HTERT RPE-1 (cell line): ENCODE results near the gene PTPRK.
"Not testable (repeated sequence)": the region's sequence is repeated elsewhere in the genome, so short reads cannot be mapped to it uniquely, and the experiment has no call there.

Experiments
- in situ Hi-C: fragments of 300-500 bp; cut with MboI; formaldehyde crosslinking; loops from 4 replicates; pipeline ENCODE4 v1.14.3; 2020; ENCODE audit warnings: low sequenced_read_pairs

Gene PTPRK

DNA sequence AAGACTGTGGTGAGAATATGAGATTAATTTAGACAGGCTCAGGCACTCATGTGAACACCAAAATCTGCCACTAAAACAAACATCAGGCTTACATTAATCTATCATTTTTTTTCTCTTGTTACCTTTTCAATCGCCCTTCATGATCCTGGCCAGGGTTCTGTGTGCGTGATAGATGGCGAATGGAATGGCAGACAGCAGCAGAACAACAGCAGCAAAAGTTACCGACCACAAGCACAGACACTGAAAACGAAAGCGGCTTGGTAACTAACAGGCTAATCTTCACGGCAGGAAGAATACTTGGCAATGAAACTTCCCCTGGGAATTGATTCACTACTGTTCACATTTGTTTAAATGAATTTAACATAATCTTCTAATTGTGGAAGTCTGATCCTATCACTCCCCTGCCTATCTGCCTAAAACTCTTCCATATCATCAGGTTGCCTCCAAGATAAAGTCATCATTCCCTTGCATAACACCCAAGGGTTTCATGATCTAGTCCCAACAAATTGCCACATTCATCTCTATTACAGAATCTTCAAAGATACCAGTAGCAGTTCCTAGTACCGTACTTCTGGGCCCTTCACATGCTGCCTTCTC, 28.7 kb downstream of the PTPRK start:
- in situ Hi-C loops: no loop called here

DNA sequence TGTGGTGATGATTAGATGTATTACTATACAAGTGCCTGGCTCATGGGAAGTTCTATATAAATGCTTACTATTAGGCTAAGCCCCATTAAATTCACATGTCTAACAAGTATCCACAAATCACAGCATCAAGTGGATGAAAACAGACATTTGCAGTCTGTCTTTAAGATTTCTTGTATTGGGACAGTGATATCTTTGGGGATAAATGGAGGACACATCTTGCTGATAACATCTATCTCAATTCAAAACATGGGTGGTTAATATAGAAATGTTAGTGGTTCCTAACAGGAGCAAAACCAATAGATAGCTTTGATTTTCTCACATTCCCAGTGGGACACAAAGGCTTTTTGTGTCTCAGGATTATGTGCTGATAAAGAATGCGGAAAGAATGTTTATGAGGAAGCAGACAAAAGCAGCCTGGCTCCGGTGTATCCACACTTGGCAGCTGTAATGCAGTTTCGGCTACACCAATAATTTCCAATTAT, 29.3 kb downstream of the PTPRK start:
- in situ Hi-C loops: no loop called here

DNA sequence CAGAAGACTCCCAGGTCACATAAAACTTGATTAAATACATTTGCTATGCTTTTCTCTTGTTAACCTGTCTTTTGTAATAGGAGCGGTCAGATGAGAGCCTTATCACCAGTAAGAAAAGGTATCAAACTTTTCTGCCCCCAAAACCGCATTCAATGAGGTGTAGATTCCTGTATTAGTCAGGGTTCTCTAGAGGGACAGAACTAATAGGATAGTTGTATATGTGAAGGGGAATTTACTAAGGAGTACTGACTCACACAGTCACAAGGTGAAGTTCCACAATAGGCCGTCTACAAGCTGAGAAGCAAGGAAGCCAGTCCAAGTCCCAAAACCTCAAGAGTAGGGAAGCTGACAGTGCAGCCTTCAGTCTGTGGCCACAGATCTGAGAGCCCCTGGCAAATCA, 32.7 kb downstream of the PTPRK start:
- in situ Hi-C loops: no loop called here

DNA sequence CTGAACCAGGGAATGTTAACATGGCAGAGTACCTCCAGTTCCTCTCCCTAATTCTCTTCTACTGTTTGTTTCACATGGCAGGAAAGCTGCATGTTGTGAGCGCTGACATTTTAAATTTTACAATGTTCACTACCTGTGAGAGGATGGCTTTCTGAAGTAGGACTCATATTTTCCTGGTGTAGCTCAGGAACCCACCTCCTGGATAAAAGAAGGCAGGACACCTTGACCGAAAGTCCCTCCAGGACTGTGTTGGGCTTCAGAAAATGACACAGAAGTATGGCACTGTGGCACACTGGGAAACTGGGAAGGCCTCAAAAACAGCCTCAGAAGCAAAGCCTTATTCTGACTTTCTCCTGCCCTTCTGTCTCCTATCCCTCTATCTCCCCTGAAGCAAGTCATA, 33.3 kb downstream of the PTPRK start:
- in situ Hi-C loops: no loop called here

DNA sequence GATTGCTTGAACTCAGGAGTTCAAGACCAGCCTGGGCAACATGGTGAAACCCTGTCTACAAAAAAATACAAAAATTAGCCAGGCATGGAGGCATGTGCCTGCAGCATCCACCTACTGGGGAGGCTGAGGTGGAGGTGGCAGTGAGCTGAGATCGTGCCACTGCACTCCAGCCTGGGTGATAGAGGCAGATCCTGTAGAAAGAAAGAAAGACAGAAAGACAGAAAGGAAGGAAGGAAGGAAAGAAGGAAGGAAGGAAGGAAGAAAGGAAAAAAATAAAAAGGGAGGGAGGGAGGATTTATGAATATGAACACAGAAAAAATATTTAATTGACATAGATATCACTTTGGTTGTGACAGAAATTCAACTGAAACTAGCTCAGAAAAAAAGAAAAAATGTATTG, 33.8 kb downstream of the PTPRK start:
- in situ Hi-C loops: not testable (repeated sequence)

DNA sequence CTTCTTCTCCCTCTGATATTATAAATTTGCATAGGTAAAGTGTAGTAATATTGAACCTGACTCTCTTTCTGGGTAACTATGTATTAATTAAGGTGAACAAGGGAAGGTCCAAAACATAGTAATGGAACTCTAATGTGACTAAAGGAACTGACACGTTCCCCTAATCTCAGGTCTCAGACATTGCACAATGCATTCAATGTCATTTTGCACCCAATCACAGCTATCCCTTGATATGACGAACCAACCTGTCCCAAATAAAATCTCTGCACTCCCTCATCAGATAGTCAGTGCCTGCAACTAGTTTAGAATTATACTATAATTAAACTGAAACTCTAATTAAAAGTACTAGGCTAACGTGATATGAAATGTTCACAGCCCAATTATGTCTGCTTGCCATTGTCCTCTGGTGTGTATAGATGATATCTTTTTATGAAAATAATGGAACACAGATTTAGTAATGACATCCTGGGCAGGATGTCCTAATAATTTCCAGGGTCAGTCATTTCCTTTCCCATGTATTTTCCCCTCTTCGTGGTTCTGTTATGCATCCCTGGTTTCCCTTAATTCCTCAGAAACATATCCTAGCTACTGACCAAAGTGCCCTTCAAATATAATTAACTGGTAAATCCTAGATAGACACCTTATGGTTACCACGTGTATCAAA, 36.8 kb downstream of the PTPRK start:
- in situ Hi-C loops: no loop called here

DNA sequence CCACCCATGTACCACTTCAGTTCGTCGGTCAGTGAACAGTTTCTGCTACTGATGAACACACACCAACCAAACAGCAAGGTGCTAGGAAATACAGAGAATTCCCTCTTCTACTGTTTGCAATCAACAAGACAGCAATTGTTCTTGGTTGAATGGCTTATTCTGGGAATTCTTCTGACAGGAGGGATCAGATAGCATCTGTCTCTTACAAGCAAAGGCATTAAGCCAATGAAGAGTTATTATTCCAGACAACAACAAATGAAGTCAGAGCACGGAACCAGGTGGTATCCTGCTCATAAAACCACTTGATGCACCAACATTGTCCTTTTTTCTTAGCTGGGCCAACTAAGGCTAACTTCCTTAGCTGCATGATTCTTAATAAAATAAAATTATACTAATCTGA, 37.8 kb downstream of the PTPRK start:
- in situ Hi-C loops: no loop called here

DNA sequence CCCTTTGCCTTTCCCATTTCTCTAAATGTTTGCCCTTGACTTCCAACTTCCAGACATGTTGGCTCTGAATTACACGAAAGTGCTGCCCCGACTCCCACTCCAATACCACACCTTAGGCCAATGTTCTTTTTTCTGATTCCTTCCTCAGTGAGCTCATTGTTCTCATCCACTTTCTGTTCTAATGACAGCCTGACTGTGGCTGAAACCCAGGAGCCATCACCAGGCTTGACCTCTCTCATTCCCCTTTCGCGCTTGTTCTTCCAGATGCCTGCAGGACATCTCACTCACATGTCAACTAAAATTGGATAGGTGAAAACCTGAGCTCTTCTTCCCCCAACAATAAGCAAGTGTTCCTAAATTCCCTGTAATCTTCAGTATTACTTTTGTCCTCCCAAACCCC, 40.4 kb downstream of the PTPRK start:
- in situ Hi-C loops: no loop called here

DNA sequence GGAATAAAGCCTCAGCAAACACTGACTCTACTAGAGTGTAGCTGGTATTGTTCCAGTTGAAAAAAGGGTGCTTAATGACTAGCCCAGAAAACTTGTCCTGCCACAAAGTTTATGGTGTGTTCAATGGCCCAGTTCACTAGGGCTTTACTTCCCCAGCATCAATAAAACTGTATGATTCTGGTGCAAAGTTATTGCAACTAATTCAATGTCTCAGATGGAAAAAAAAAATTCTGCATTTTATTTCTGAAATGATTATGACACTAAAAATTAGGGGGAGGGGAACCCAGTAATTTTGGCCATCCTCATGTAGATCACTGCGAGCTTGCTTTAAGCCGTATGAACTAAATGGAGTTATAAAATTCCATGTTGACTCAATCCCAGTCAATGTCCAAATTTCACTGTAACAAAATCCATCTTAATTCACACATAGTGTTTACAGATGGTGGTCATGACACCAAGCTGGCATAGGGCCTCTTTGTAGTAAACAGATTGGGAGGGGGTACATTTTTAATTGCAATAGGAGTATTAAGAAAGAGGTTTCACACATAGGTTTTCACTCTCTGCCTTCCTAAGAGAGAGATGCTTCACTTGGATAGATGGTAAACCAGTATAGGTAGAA, 41.2 kb downstream of the PTPRK start:
- in situ Hi-C loops: no loop called here

DNA sequence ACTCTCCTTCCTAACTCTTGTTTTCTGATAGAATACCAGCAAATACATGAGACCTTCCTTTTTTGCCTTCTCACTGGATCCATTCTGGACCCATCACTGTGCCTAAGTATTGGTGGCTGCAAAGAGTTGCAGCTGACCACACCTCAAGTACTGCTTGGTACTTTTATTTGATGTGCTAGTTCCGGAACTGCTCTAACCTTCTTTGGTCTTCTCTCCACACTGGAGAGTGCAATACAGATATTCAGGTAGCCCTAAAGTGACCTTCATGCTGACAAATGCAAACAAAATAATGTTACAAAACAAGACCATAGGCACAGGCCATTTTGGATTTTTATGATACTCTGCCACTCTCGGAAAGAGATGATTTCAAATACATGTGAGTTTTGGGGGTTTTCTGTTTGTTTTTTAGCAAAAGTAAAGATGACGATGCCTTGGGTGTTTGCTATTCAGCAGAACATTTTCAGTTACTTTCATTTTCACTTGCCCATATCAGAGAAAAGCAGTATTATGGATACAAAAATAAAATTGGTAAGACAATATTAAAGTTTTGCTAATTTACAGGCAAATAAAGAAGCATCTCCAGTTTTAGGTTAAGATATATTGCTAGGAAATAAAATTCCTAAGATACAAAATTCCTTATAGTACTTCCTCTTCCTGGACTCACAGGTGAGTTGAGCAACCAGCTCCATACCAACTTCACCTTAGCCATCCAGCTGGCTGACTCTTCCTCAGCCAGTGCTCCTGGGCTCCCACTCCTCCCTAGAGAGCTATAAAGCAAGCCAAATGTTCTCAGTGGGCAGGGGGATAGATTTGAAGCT, 42.0 kb downstream of the PTPRK start:
- in situ Hi-C loops: no loop called here

DNA sequence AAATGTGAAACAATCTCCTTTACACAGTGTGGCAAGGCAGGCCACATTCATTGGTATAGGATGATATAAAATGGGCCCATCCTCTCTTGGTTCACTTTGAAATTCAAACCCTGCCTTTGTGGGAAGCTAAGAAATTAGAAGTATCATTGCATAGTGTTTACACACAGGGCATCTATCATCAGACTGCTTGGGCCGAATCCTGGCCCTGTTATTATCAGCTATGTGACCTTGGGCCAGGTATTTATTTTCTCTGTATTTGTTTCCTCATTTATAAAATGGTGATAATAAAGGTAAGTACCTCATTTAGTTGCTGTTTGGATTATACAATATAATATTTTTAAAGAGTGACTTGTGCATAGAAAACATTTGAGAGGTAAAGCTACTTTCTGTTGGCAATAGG, 45.5 kb downstream of the PTPRK start:
- in situ Hi-C loops: no loop called here

DNA sequence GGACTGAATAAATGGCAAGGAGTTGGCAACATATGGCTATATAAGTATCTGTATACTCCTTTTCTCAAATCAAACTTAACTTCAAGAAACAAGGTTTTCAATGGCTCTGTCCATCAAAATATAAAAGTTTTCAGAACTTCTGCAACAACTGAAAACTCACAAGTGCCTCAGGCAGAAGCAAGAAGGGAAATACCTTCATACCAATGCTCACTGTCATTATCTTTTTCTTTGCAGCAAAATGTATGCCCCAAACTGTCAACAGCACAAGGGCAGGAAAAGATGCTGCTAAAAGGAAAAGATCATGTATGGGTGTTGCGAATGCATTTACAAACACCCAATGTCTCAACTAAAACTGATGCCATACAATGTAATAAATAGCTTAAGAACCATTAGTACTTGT, 45.9 kb downstream of the PTPRK start:
- in situ Hi-C loops: no loop called here

DNA sequence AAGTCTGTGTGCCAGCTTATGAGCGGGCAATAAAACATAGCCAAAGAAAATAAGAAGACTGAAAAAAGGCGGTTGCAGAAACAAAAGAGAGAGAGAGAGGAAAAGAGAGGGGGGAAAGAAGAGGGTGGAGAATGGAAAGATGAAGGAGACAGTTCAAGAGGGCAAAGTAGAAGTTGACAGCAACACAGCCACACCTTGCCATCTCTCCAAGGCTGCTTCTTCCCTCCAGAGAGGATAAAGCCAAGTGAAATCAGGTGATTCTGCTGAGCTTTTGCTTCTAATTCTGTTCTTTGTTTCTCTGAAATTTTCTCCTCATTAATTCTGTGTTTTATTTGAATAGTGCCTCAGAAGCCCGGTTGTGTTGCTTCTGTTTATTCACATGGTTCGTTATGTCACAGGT, 48.5 kb downstream of the PTPRK start:
- in situ Hi-C loops: no loop called here

DNA sequence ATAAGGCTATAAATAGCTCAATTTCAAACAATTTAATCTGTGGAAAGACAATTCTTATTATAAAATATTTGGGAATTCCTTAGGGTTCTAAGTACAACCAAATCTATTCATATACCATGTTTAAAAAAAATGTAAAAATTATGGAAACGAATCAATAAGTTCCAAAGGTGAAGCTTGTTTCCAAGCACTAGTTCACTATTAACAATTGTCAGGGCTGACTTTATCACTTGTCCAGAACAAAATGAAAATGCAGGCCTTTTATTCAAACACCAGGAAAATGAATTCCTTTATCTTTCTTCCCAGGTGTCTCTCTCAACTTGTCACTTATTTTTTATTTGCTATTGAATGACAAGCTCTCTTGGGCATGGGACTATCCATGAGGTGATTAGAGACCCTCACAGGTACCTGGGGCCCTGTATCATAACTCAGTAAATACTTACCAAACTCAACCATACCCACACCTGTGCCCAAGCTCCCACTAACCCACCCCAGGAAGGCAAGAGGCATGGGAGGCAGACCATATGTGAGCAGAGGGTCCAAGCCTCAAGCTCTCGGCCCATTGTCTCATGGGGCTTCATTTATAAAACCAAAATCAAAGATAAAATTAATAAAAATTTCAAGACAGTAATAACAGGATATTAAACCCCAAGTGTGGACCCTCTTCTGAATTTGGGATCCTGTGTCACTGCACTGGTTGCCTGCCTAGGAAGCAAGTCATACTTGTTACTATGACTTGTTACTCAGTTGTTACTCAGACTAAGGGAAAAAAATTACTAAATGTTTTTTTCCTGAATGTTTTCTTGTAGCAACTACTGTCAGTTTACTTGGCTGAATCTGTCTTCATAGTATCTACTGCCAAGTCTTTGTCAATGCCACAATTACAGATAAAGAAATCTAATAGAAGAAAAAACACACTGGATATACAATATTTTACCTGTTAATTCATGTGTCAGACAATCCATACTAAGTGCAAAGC, 54.7 kb downstream of the PTPRK start:
- in situ Hi-C loops: no loop called here

DNA sequence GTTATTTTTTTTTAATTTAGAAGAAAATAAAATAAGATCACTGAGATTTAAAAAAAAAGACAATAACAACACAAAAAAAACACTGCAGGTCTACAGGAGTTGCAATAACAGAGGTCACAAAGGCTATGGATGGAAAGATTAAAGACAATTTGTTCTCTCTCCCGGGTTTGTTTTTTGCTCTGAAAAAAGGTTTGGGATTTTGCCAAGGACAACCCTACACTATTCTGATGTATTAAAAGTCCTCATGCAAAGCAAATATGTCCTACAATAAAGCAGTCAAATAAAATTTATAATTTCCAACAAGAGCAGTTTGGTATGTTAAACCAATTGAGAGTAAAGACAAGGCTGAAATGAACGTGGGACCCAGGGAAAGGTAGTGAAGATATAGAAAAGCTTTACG, 55.6 kb downstream of the PTPRK start:
- in situ Hi-C loops: no loop called here

DNA sequence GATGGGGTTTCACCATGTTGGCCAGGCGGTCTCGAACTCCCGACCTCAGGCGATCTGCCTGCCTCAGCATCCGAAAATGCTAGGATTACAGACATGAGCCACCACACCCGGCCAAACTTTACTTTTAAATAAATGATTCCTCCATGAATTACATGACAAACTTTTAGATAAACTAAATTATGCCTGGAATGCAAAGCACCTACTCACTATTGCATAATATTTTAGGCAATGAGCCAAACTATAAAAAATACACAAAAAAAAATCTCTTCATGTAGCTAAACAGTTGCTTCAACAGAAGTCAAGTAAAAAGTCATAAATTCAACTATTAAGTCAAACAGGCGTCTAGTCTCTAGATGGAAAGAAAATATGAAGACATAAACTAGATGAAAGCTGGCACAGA, 56.5 kb downstream of the PTPRK start:
- in situ Hi-C loops: no loop called here

DNA sequence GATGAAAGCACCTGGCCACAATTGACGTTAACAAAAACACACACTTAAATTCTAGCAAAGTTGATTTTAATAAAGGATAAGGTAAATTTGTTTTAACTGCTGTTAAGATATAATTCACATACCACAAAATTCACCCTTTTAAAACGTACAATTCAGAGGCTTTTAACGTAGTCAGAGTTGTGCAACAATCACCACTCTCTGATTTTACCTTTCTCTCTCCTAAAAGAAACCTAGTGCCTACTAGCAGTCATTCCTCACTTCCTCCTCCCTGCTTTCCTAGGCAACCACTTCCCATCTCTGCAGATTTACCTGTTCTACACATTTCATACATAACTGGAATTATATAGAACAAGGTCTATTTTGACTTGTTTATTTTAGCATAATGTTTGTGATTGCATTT, 58.9 kb downstream of the PTPRK start:
- in situ Hi-C loops: no loop called here

DNA sequence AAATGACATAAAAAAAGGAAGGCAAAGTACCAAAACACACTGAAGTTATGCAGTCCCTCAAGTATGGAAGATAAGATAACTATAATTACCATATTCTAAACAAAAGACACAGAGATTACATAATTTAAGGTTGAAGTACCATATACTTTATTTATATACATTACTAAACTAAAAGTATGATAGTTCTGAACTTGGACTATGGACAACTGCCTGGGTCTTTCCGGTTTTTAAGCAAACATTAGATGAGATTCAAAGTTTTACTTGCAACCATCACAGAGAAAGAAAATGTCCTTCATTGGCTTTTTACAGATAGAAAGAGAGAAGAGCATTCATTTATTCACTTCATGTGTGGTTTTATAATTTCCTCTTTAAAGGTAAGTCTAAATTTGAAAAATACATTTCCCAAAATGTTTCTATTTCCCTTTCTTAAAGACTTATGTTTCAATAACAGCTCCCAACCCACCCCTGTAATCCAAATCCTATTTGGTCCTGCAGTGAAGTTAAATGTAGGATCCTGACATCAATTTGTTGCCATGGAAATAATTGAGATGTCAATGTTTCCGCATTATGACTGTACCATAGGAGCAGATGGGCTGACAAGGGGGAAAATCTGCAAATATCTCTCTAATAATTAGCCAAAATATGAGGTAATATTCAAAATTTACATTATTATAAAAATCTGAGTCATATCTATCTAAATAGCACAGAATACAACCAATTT, 63.7 kb downstream of the PTPRK start:
- in situ Hi-C loops: no loop called here

DNA sequence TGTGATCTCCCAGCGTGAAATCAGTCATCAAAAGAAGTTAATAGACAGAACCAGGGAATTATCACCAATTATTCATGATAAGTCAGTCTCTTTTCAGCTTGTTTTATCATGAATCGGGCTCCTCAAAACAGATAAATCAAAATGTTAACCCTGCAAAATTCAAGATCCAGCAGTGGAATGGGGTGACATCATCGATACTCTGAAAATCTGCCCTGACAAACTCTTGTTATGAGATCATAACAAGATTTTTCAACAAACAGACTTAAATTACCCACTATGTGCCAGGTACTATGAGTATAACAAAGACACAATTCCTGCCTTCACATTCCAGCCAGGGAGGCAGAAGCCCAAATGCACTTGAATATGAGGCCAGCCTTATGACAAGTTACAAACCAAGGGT, 64.4 kb downstream of the PTPRK start:
- in situ Hi-C loops: no loop called here

DNA sequence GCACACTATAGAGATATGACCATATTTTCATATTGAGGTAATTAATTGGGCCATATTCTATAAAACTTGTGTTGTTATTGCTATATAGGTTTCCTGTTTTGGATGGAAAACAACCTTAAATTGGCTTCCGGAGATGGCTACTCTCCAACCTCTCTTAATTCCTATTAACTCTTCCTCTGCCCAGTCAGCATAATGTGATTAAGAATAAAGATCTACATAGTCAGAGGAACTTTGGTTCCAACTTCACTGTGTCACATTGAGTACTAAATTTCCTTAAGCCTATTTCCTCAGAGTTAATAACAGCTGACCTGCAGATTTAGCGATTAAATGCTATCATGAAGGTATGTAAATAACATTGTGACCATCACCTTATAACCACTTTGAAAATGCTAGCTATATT, 67.7 kb downstream of the PTPRK start:
- in situ Hi-C loops: no loop called here
